ENCODE measurements around the gene ACSM6.

GRCh38 chr10:95169522-95169921, 24.5 kb upstream of the ACSM6 start:
- TF ChIP-seq CTCF (IDR thresholded peaks at IDR 0.05) (no peak), POLR2A (IDR thresholded peaks at IDR 0.05) (no peak)

Data from right lobe of liver (tissue), 4 donors.